Measurements from ENCODE around the gene COL1A1. TPM values are rescaled to one million over a fixed set of nuclear protein-coding genes. Genes with fewer than 3 reads are reported as not detected.

The COL1A1 gene
- total and polyA plus RNA-seq, 2 of the 13 experiments (the other 11 are each of a cell fraction or from before 2014, with no cell fraction given): 0.05 TPM; not detected in 1

DNA sequence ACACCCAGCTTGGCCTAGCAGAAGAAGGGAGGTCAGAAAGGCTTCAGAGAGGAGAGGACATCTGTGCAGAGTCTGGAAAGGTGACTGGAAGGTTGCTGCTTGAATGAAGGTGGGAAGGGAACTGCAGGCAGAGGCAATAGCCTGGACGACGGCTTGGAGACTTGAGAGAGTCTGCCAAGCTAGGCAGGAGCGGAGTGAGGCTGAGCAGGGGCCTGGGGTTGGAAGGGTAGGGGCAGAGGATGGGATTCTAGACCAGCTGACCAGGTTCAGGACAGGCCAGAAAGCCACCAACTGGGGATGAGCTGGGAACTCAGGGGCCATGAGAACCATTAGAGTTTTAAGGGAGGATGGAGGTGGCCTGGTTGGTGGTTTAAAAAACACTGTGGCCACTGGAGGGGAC lies 36.0 kb downstream of the COL1A1 start:
- 11% methylated on average over 3 of the region's 3 CpGs for WGBS (ENCODE audit: low lambda C conversion rate)

DNA sequence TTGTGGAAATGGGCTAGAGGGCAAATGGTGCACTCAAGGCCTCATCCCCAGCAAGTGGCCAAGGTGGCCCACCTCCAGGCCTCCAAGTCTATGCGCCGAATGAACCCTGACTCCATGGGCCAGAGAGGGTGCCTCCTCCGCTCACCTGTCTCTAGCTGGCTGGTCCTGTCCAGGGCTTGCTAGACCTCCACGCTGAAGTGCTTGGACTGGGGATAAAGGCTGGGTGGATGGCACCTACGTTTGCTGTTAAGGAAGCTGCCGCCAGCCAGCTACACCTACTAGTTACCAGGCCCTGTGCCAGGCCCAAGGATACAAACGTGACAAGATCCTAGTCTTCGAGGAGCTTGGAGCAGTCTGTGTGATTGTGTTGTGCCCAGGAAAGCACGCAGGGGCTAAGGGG lies 36.4 kb downstream of the COL1A1 start:
- intact Hi-C loops (cut with micrococcal nuclease; ENCODE audit: unreplicated experiment): no loop called here
- POLR2A ChIA-PET: no interaction called here
- TF ChIP-seq ZNF614 (CRISPR knock-in tag; IDR thresholded peaks at IDR 0.05; ENCODE audit: borderline replicate concordance) (no peak), MXI1 (IDR thresholded peaks at IDR 0.05; ENCODE audit: borderline replicate concordance, low read depth, low read length) (no peak), ZNF121 (CRISPR knock-in tag; IDR thresholded peaks at IDR 0.05) (no peak), KLF13 (CRISPR knock-in tag; IDR thresholded peaks at IDR 0.05) (no peak), ZNF451 (CRISPR knock-in tag; IDR thresholded peaks at IDR 0.05) (no peak), MED13 (CRISPR knock-in tag; IDR thresholded peaks at IDR 0.05) (no peak), HES4 (CRISPR knock-in tag; IDR thresholded peaks at IDR 0.05; ENCODE audit: borderline replicate concordance) (no peak), MED1 (CRISPR knock-in tag; IDR thresholded peaks at IDR 0.05) (no peak), TAF1 (CRISPR knock-in tag; IDR thresholded peaks at IDR 0.05) (no peak), SMARCC2 (IDR thresholded peaks at IDR 0.05) (no peak), LCORL (IDR thresholded peaks at IDR 0.05) (no peak), LCORL (CRISPR knock-in tag; IDR thresholded peaks at IDR 0.05) (no peak)
- TF ChIP-seq, protein P1, sequence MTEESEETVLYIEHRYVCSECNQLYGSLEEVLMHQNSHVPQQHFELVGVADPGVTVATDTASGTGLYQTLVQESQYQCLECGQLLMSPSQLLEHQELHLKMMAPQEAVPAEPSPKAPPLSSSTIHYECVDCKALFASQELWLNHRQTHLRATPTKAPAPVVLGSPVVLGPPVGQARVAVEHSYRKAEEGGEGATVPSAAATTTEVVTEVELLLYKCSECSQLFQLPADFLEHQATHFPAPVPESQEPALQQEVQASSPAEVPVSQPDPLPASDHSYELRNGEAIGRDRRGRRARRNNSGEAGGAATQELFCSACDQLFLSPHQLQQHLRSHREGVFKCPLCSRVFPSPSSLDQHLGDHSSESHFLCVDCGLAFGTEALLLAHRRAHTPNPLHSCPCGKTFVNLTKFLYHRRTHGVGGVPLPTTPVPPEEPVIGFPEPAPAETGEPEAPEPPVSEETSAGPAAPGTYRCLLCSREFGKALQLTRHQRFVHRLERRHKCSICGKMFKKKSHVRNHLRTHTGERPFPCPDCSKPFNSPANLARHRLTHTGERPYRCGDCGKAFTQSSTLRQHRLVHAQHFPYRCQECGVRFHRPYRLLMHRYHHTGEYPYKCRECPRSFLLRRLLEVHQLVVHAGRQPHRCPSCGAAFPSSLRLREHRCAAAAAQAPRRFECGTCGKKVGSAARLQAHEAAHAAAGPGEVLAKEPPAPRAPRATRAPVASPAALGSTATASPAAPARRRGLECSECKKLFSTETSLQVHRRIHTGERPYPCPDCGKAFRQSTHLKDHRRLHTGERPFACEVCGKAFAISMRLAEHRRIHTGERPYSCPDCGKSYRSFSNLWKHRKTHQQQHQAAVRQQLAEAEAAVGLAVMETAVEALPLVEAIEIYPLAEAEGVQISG (CRISPR knock-in tag; IDR thresholded peaks at IDR 0.05): no peak

More for the DNA sequence above, 36.0 kb downstream of the COL1A1 start:
- Histone ChIP-seq H4K20me1 (ENCODE audit: insufficient read depth, low read length) (no peaks in the 10 kb centered on the region), H3K79me2 (ENCODE audit: insufficient read depth, low read length) (no peaks in the 10 kb centered on the region), H3K27ac (ENCODE audit: extremely low read length, insufficient read depth, low read length) (no peak overlapping the region), H2AFZ (ENCODE audit: low read length) (no peak overlapping the region), H3K4me2 (ENCODE audit: low read depth, low read length) (no peak overlapping the region), H3K4me1 (ENCODE audit: insufficient read depth, low read length) (peaks cover 15% of the 10 kb centered on the region), H3K9ac (ENCODE audit: insufficient read depth, low read depth, low read length) (no peak overlapping the region), H3K27me3 (ENCODE audit: control insufficient read depth in 1 of 2, insufficient read depth in 2 of 2, low read length in 2 of 2) (peaks cover 11 to 67% of the 10 kb centered on the region in 2 experiments; a peak in 3 of 5 replicates), H3K9me3 (ENCODE audit: low read length) (no peaks in the 10 kb centered on the region), H3K4me3 (replicated peaks in 1 of 3; ENCODE audit: insufficient read depth in 1 of 3, low read depth in 2 of 3, low read length in 3 of 3) (no peak overlapping the region), H3K36me3 (replicated peaks in 1 of 2; ENCODE audit: control insufficient read depth in 1 of 2, insufficient read depth in 2 of 2, low read length in 2 of 2) (no peaks in the 10 kb centered on the region)
- no peak for FAIRE-seq
- intact Hi-C loops (cut with micrococcal nuclease; ENCODE audit: unreplicated experiment) (no loop called here), in situ Hi-C loops (cut with HindIII; ENCODE audit: extremely low pct_ligation_motif_present, low pct_unique_long_range_greater_than_20kb) (no loop called here)
- no TSS peak for BruUV-seq (replicated peaks)
- no peak for ATAC-seq
- TF ChIP-seq AGO1 (IDR thresholded peaks at IDR 0.05; ENCODE audit: low read depth, low read length, poor library complexity, severe bottlenecking) (no peak), SALL1 (CRISPR knock-in tag; IDR thresholded peaks at IDR 0.05) (no peak), FOSL1 (CRISPR knock-in tag; IDR thresholded peaks at IDR 0.05; ENCODE audit: borderline replicate concordance) (no peak), ZNF446 (CRISPR knock-in tag; IDR thresholded peaks at IDR 0.05) (no peak), SOX6 (IDR thresholded peaks at IDR 0.05) (no peak), SOX6 (CRISPR knock-in tag; IDR thresholded peaks at IDR 0.05) (no peak), GABPB1 (CRISPR knock-in tag; IDR thresholded peaks at IDR 0.05) (no peak), LCORL (IDR thresholded peaks at IDR 0.05) (no peak), LCORL (CRISPR knock-in tag; IDR thresholded peaks at IDR 0.05) (no peak), SNAI1 (CRISPR knock-in tag; IDR thresholded peaks at IDR 0.05; ENCODE audit: borderline replicate concordance) (no peak), SAFB2 (CRISPR knock-in tag; IDR thresholded peaks at IDR 0.05; ENCODE audit: borderline replicate concordance, low read depth) (no peak), ZNF20 (CRISPR knock-in tag; IDR thresholded peaks at IDR 0.05) (no peak)
- ChIA-PET CTCF (ENCODE audit: low intra/inter-chr PET ratio, low total read pairs) (no interaction called here), POLR2A (no interaction called here)
- DNase-seq (ENCODE audit: low spot score): no peak

More for the DNA sequence above, 36.4 kb downstream of the COL1A1 start:
- no peaks in the 10 kb centered on the region for H3K36me3 ChIP-seq (replicated peaks in 1 of 2; ENCODE audit: control insufficient read depth in 1 of 2, insufficient read depth in 2 of 2, low read length in 2 of 2)
- no TSS peak for BruUV-seq (replicated peaks)
- no peak overlapping the region for H3K27ac ChIP-seq (ENCODE audit: extremely low read length, insufficient read depth, low read length)
- in situ Hi-C loops (cut with HindIII; ENCODE audit: extremely low pct_ligation_motif_present, low pct_unique_long_range_greater_than_20kb): no loop called here
- peaks cover 11 to 70% of the 10 kb centered on the region in 2 experiments; a peak in 3 of 5 replicates for H3K27me3 ChIP-seq (ENCODE audit: control insufficient read depth in 1 of 2, insufficient read depth in 2 of 2, low read length in 2 of 2)
- DNase-seq (ENCODE audit: low spot score) (no peak), FAIRE-seq (no peak), ATAC-seq (no peak)
- no peak overlapping the region for H3K4me3 ChIP-seq (replicated peaks in 1 of 3; ENCODE audit: insufficient read depth in 1 of 3, low read depth in 2 of 3, low read length in 3 of 3)
- H3K4me2 ChIP-seq (ENCODE audit: low read depth, low read length): no peak overlapping the region
- H3K9ac ChIP-seq (ENCODE audit: insufficient read depth, low read depth, low read length): no peak overlapping the region
- CTCF ChIA-PET (ENCODE audit: low intra/inter-chr PET ratio, low total read pairs): no interaction called here
- no peaks in the 10 kb centered on the region for H4K20me1 ChIP-seq (ENCODE audit: insufficient read depth, low read length)
- H2AFZ ChIP-seq (ENCODE audit: low read length): no peak overlapping the region
- peaks cover 15% of the 10 kb centered on the region for H3K4me1 ChIP-seq (ENCODE audit: insufficient read depth, low read length)
- 39% methylated on average over 9 of the region's 9 CpGs for WGBS (ENCODE audit: low lambda C conversion rate)
- no peaks in the 10 kb centered on the region for H3K79me2 ChIP-seq (ENCODE audit: insufficient read depth, low read length)
- no peaks in the 10 kb centered on the region for H3K9me3 ChIP-seq (ENCODE audit: low read length)
